SJSA1 (cell line): ENCODE results near the gene RNF130. TPM values are rescaled to one million over a fixed set of nuclear protein-coding genes. Genes with fewer than 3 reads are reported as not detected.

Experiments
- DNase-seq, 2 experiments: peaks; one replicate each; pipeline ENCODE4 v3.0.0-alpha.2; 2015 to 2020; ENCODE audit warnings: low spot score in 2 of 2, low read depth in 1 of 2
- H3K27ac ChIP-seq: fragments of 250-450 bp; sonication (Bioruptor Pico); 2 replicates; pipeline ENCODE4 v1.5.1; 2020; ENCODE audit warnings: mild to moderate bottlenecking, moderate library complexity
- H3K27me3 ChIP-seq: fragments of 250-450 bp; sonication (Bioruptor Pico); replicated peaks from 2 replicates; pipeline ENCODE4 v1.5.1; 2020; ENCODE audit warnings: mild to moderate bottlenecking, moderate library complexity
- H3K36me3 ChIP-seq: fragments of 250-450 bp; sonication (Bioruptor Pico); 2 replicates; pipeline ENCODE4 v1.5.1; 2020; ENCODE audit warnings: mild to moderate bottlenecking
- H3K4me1 ChIP-seq: fragments of 250-450 bp; sonication (Bioruptor Pico); replicated peaks from 2 replicates; pipeline ENCODE4 v1.6.1; 2021; ENCODE audit warnings: mild to moderate bottlenecking
- H3K4me3 ChIP-seq: fragments of 250-450 bp; sonication (Bioruptor Pico); 2 replicates; pipeline ENCODE4 v1.5.1; 2020; ENCODE audit warnings: mild to moderate bottlenecking
- H3K9me3 ChIP-seq: fragments of 250-450 bp; sonication (Bioruptor Pico); replicated peaks from 2 replicates; pipeline ENCODE4 v1.5.1; 2020; ENCODE audit warnings: mild to moderate bottlenecking
- total RNA-seq: library from RNA; depleted of rRNA; stranded (reverse); fragments of >200 nt; shearing (Covaris generic); gene quantifications from 2 replicates; pipeline ENCODE4 v1.2.3, GENCODE V29; 2014

The RNF130 gene
- total RNA-seq, 1 experiment from 2014 or later: 0.61 TPM

DNA sequence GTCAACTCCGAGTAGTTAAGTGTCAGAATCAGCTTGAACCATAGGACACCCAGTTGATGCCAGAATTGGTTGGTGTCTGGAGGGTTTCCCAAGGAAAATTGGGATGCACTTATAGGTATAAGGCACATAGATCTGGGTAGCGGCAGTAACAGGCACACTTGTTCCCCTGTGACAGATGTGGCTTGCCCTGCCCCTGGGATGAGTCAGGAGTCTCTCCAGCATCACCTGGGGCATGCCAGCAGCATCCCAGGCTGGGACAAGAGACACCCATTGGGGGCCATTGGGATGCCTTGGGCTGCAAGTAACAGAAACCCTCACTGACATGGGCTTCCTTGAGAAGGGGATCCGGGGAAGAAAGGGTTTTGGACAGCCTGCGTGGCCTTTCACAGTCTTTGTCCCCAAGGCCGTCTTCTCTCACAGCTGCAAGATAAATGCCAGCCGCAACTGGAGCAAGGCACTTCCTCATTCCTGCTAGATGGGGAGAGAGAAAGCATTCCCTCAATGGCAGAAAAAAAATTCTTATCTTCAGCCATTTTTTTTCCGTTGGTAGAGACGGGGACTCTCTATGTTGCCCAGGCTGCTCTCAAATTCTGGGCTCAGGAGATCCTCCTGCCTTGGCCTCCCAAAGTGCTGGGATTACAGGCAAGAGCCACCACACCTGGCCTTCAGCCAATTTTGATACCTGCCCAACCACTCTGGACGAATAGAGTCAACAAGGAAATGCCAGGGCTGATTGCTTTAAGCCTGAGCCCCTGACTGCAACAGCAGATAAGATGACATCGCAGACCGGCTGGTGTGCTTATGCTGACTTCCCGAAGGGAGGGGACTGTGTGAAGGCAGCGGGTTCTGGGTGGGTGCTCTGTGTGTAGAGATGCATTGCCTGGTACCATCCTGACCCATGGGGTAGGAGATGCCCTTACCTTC lies 13.3 kb upstream of the RNF130 start:
- H3K27ac ChIP-seq: no peak overlapping the region
- no peaks in the 10 kb centered on the region; the same call in 1 of the 2 replicates for H3K27me3 ChIP-seq
- H3K4me3 ChIP-seq: no peak overlapping the region
- no peaks in the 10 kb centered on the region for H3K4me1 ChIP-seq
- no peak for DNase-seq
- no peaks in the 10 kb centered on the region for H3K36me3 ChIP-seq
- no peaks in the 10 kb centered on the region for H3K9me3 ChIP-seq

DNA sequence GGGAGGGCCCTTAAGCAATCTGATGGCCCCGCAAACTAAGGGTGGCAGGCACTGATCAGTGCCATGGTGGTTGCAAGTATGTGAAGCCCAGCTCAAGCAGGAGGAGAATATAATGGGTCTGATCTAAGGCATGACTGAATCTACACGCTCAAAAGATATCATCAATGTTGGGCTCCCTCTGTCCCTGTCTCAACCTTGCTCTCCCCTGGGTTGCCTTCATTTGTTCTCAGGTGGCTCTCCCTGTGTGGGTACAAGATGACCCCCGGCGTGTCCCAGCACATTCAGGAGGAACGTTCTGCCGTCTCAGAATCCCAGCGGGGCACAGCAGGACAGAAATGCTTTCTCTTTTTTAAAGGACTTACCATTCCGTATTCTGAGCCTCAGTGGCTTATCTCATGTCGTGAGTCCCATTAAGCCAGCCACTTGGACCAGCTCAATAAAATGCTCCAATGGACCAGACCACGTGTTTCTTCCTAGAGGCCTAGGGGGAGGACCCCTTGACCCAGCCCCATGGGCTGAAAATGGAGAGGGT lies 12.0 kb upstream of the RNF130 start:
- no peak overlapping the region for H3K27ac ChIP-seq
- H3K36me3 ChIP-seq: no peaks in the 10 kb centered on the region
- no peaks in the 10 kb centered on the region; the same call in 1 of the 2 replicates for H3K27me3 ChIP-seq
- no peaks in the 10 kb centered on the region for H3K4me1 ChIP-seq
- no peak overlapping the region for H3K4me3 ChIP-seq
- no peak for DNase-seq
- H3K9me3 ChIP-seq: no peaks in the 10 kb centered on the region

DNA sequence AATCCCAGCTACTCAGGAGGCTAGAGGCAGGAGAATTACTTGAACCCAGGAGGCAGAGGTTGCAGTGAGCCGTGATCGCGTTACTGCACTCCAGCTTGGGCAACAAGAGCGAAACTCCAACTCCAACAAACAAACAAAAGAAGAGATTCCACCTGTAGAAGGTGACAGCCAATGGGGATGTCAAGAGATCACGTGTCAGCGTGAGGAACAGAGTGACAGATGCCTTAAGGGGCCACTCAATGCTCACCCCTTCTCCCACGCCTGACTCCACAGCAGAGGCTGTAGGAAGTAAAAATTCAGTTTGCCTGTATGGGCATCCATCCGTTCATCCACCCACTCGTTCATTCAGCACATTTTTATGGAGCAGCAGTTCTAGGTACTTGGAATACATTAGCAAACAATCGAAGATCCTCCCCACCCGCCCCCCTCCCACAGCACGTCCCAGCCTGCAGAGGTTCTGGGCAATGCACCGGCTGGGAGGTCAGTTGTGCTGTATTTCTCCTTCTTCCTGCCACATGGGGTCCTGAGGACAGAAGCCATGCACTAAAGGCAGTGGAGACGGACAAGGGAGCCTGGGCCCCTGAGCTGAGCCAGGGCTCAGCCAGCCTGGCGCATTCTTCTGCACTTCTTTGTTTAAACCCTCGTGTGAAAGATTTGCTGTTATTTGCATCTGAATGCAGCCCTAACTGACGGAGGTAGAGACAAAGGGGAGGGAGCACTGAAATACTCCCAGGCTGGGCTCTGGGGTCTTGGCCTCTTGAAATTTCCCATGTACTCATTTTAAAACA lies 11.3 kb upstream of the RNF130 start:
- DNase-seq: no peak
- Histone ChIP-seq H3K9me3 (no peaks in the 10 kb centered on the region), H3K27ac (no peak overlapping the region), H3K27me3 (no peaks in the 10 kb centered on the region; the same call in 1 of the 2 replicates), H3K4me1 (no peaks in the 10 kb centered on the region), H3K36me3 (no peaks in the 10 kb centered on the region), H3K4me3 (no peak overlapping the region)

DNA sequence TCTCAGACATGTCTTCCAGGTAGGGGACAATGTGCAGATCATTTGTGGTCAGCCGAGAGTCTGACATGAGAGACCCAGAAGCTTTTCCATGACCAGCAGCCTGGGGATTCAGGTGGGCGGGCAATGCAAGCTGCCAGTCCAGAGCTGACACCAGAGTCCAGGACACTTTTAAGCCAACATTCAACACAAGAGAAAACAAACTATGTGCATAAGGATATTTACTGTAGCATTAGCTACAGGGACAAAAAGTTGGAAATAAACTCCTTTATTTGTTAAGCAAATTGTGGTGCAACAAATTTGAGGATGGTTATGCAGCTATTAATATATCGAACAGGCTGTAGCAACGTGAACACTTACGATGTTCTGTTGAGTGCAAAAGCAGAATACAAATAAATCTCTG lies 9.9 kb upstream of the RNF130 start:
- no peaks in the 10 kb centered on the region for H3K4me1 ChIP-seq
- no peak overlapping the region for H3K4me3 ChIP-seq
- H3K27me3 ChIP-seq: no peaks in the 10 kb centered on the region; the same call in 1 of the 2 replicates
- H3K9me3 ChIP-seq: no peaks in the 10 kb centered on the region
- H3K27ac ChIP-seq: no peak overlapping the region
- H3K36me3 ChIP-seq: no peaks in the 10 kb centered on the region
- DNase-seq: no peak

DNA sequence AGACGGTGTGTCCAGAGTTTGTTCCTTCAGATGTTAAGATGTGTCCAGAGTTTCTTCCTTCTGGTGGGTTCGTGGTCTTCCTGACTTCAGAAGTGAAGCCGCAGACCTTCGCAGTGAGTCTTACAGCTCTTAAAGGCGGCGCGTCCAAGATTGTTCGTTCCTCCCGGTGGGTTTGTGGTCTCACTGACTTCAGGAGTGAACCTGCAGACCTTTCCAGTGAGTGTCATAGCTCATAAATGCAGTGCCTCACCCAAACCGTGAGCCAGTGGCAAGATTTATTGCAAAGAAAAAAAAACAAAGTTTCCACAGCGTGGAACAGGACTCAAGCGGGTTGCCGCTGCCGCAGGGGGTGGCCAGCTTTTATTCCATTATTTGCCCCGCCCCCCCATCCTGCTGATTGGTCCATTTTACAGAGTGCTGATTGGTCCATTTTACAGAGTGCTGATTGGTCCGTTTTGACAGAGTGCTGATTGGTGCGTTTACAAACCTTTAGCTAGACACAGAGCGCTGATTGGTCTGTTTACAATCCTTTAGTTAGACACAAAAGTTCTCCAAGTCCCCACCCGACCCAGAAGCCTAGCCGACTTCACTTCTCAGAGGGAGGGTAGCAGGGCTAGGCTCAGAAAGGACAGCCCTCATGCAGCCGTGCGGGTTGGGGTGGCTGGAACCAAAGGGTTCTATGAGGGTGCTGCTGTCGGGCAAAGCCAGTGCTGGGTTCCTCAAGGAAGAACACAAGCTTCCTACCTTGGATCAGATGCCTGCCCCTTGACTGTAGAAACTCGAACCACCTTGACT lies 9.1 kb upstream of the RNF130 start:
- H3K9me3 ChIP-seq: no peaks in the 10 kb centered on the region
- H3K4me1 ChIP-seq: no peaks in the 10 kb centered on the region
- no peak for DNase-seq
- no peaks in the 10 kb centered on the region for H3K36me3 ChIP-seq
- H3K27ac ChIP-seq: no peak overlapping the region
- H3K4me3 ChIP-seq: no peak overlapping the region
- H3K27me3 ChIP-seq: no peaks in the 10 kb centered on the region; the same call in 1 of the 2 replicates

DNA sequence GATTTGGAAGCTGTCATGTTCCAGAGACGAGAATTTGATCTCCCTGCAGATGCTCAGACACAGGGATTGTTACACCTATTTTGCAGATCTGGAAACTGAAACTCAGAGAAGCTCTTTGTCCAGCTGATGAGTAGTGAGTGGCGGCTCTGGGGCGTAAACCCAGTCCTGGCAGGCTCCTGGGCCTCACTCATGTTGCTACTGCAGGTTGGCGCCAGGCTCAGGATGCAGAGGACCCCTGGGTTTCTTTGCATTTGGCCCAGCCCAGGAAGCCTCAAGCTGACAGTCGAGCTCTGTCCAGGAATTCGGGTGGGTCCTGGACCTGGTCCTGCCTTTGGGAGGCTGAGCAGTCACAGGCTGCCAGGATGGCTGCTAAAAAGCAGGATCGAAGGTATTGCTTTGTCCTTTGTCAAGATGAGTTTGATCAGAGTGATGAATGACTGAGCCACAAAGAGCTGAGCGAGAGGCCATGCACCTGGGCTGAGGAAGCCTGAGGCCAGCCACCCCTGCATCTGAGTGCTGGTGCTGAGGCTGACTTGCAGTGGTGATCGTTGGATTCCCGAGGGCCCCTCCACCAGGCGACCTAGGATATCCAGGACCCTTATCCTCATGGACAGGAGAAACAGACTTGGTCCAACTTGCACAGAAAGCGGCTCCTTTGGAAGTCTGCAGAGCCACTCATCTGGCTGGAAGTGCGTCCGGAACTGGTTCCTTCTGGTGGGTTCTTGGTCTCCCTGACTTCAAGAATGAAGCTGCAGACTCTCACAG lies 8.3 kb upstream of the RNF130 start:
- Histone ChIP-seq H3K27ac (no peak overlapping the region), H3K4me1 (no peaks in the 10 kb centered on the region), H3K36me3 (no peaks in the 10 kb centered on the region), H3K9me3 (no peaks in the 10 kb centered on the region), H3K27me3 (no peaks in the 10 kb centered on the region), H3K4me3 (no peak overlapping the region)
- no peak for DNase-seq

DNA sequence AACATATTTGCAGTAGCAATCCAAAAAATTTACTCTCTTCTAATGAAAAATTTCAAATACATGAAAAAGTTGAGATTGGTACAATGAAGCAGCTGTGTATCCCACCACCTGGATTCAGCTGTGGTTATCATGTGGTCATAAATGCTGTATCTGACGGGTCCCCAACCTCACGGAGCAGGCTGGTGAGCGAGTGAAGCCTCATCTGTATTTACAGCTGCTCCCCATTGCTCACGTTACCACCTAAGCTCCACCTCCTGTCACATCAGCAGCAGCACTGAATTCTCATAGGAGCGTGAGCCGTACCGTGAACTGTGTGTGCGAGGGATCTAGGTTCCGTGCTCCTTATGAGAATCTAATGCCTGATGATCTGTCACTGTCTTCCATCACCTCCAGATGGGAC lies 6.8 kb upstream of the RNF130 start:
- no peak for DNase-seq
- H3K36me3 ChIP-seq: no peaks in the 10 kb centered on the region
- H3K27ac ChIP-seq: no peak overlapping the region
- H3K27me3 ChIP-seq: no peaks in the 10 kb centered on the region
- no peaks in the 10 kb centered on the region for H3K4me1 ChIP-seq
- H3K9me3 ChIP-seq: no peaks in the 10 kb centered on the region
- H3K4me3 ChIP-seq: no peak overlapping the region

DNA sequence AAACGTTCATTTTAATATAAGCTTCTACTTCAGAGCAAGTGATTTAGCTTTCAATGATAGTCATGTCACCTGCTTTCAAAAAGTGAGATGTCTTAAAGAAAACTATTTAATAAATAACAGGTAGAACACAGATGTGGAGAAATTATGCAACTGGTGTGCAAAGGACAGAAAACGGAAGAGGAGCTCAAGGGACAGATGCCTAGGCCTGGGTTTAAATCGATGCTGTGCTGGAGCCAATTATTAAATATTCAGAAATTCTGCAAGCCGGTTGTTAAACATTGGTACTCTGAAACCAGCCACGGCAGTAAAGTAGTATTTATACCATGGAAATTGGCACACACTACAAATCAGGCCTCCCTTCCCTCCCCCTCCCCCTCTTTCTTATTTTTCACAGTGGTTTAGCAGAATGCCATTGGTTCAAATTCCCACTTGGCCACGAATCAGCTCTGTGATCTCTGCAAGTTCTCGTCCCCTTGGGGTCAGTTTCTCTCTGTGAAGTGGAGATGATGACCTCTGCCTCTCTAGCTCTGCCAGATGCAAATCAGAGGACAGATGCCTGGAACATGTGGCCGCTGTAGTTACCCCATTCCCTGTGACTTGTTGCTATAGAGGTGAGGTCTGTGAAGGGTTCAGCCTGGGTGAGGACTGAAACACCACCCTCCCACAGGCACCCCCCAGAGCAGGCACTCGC lies 6.2 kb upstream of the RNF130 start:
- no peak overlapping the region for H3K4me3 ChIP-seq
- no peak for DNase-seq
- H3K36me3 ChIP-seq: no peaks in the 10 kb centered on the region
- no peaks in the 10 kb centered on the region for H3K4me1 ChIP-seq
- H3K27ac ChIP-seq: no peak overlapping the region
- peaks cover 4% of the 10 kb centered on the region for H3K9me3 ChIP-seq
- no peaks in the 10 kb centered on the region; the same call in 1 of the 2 replicates for H3K27me3 ChIP-seq

DNA sequence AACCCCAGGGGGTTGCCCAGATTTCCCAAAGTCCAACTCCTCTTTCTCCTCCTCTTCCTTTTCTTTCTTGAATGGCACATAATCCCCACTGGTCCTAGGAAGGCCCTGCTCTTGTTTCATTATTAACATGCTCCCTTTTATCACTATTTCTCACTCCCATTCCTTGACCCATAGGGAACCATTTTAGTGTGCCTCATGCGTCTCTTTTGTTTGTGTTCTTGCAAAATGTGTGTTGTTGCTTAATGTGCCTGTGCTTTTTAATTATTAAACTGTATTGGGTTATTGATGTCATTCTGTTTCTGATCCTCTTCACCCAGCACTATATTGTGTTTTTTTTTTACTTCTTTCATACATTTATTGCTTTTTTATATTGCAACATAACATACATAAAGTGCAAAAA lies 4.1 kb upstream of the RNF130 start:
- H3K9me3 ChIP-seq: peaks cover 20% of the 10 kb centered on the region
- H3K4me1 ChIP-seq: peaks cover 8% of the 10 kb centered on the region
- peaks cover 16% of the 10 kb centered on the region for H3K27me3 ChIP-seq
- H3K36me3 ChIP-seq: no peaks in the 10 kb centered on the region
- H3K4me3 ChIP-seq: no peak overlapping the region
- no peak for DNase-seq
- no peak overlapping the region for H3K27ac ChIP-seq

DNA sequence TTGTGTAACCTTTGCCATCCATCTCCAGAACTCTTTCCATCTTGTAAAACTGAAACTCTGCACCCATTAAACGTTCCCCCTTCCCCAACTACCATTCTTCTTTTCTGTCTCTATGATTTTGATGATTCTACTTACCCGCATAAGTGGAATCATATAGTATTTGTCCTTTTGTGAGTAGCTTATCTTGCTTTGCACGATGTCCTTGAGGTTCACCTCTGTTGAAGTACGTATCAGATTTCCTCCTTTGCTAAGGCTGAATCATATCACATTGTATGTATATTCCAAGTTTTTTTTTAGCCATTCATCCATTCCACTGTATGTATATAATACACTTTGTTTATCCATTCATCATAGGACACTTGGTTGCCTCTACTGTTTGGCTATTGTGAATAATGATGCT lies 2.9 kb upstream of the RNF130 start:
- Histone ChIP-seq H3K36me3 (no peaks in the 10 kb centered on the region), H3K9me3 (peaks cover 20% of the 10 kb centered on the region), H3K4me3 (no peak overlapping the region), H3K4me1 (peaks cover 8% of the 10 kb centered on the region), H3K27ac (no peak overlapping the region), H3K27me3 (peaks cover 28% of the 10 kb centered on the region)
- no peak for DNase-seq

DNA sequence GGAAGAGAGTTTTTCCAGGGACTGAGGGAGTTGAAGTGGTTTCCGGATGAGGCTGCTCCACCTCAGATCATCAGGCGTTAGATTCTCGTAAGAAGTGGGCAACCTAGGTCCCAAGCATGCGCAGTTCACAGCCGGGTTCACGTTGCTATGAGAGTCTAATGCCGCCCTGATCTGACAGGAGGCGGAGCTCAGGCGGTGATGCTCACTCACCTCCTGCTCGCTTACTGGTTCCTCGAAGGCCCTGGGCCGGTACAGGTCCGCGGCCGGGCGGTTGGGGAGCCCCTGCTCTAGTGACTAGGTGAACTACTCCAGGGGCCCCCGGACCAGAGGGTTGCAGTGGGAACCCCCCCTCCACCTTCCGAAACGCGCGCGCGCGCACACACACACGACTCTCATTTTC lies 997 bp upstream of the RNF130 start:
- Histone ChIP-seq H3K27ac (no peak overlapping the region), H3K4me1 (peaks cover 8% of the 10 kb centered on the region), H3K36me3 (no peaks in the 10 kb centered on the region), H3K4me3 (no peak overlapping the region), H3K27me3 (peaks cover 35% of the 10 kb centered on the region), H3K9me3 (peaks cover 20% of the 10 kb centered on the region)
- no peak for DNase-seq

DNA sequence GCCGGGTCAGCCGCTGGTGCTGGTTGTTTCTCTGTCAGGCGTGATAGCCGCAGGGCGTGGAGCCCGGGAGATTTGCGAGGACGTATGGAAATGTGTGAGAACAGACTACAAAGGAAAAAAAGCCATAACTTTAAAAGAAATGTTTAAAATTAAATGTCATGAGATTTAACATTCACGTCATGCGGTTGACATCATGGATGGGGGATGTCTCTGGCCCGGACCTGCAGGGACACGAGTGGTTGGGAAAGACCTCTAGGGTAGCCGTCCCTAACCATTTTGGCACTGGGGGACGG lies 643 bp upstream of the RNF130 start:
- H3K4me1 ChIP-seq: peaks cover 8% of the 10 kb centered on the region
- H3K4me3 ChIP-seq: no peak overlapping the region
- H3K9me3 ChIP-seq: peaks cover 20% of the 10 kb centered on the region
- no peak overlapping the region for H3K27ac ChIP-seq
- no peaks in the 10 kb centered on the region for H3K36me3 ChIP-seq
- H3K27me3 ChIP-seq: peaks cover 35% of the 10 kb centered on the region
- no peak for DNase-seq
